Measurements from ENCODE around the gene TCEA2.

GRCh38 chr20:64035933-64036345 lies 27.1 kb upstream of the TCEA2 start, which contains the start of gene C20orf204:
- TF ChIP-seq CTCF (IDR thresholded peaks at IDR 0.05): no peak
- no peak for TF ChIP-seq POLR2AphosphoS5 (IDR thresholded peaks at IDR 0.05; ENCODE audit: low read depth, low read length)
- TF ChIP-seq REST (IDR thresholded peaks at IDR 0.05; ENCODE audit: insufficient read depth in 1 of 2, low read depth in 2 of 2, low read length in 1 of 2): no peak
- TF ChIP-seq TCF7L2 (IDR thresholded peaks at IDR 0.05; ENCODE audit: low read depth, low read length): no peak; the same call in 1 of the 2 replicates
- TF ChIP-seq SIN3A (IDR thresholded peaks at IDR 0.05; ENCODE audit: borderline replicate concordance, insufficient read depth, low read depth, low read length): no peak

Measured in Panc1 (cell line).